ENCODE measurements around the gene PGS1. TPM values are rescaled to one million over a fixed set of nuclear protein-coding genes. Genes with fewer than 3 reads are reported as not detected.

PGS1 gene
- total RNA-seq, 1 donor from 2014 or later = 59.3 TPM

DNA sequence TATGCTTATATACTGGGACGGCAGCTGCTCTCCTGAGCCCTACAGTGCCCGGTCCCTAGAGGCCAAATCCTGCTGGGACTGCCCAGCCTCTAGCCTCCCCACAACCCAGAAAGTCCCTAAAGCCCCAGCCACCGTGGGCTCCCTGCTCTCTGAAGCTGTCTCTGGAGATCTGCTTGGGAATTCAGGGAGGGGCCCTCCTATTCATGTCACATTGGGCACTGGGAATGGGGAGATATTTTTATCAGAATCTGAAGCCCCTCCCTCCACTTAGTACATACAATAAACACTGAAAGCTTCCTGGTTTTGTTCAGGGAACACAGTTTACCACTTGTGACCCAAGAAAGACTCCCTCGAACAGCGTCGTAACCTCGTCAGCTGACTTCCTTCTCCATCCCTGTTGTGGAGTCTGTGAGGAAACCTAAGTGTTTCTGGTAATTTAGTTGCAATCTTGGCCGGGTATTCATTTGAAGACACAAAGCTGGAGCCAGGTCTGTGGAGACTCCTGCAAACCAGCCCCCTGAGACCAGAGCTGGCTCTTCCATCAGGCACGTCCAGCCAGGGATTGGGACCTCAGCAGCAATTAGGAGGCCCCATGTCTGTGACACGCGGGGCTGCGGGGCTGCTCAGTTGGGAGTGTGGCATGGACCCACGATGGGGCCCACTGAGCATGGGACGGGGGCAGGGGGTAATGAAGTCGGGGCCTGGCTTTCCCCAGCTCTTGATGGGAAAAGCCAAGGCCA is 38.5 kb downstream of the PGS1 start:
- no peak for DNase-seq (ENCODE audit: low spot score)
- intact Hi-C loops (cut with micrococcal nuclease) = no loop called here

GRCh38 chr17:78417531-78417909 is 39.1 kb downstream of the PGS1 start:
- H3K27ac Mint-ChIP-seq = peak overlapping the region; percentile 3
- peaks cover 71% of the 10 kb centered on the region for H3K36me3 Mint-ChIP-seq (ENCODE audit: low read depth)
- no peak for DNase-seq (ENCODE audit: low spot score)
- H3K27me3 Mint-ChIP-seq (ENCODE audit: low read depth) = no peaks in the 10 kb centered on the region
- H3K4me1 Mint-ChIP-seq (ENCODE audit: low read depth) = peaks cover 57% of the 10 kb centered on the region
- H3K4me3 Mint-ChIP-seq (ENCODE audit: low read depth) = no peak overlapping the region
- no peaks in the 10 kb centered on the region for H3K9me3 Mint-ChIP-seq
- intact Hi-C loops (cut with micrococcal nuclease) = no loop called here

More for the DNA sequence above, 38.5 kb downstream of the PGS1 start:
- H3K27me3 Mint-ChIP-seq (ENCODE audit: low read depth) = no peaks in the 10 kb centered on the region
- peaks cover 61% of the 10 kb centered on the region for H3K4me1 Mint-ChIP-seq (ENCODE audit: low read depth)
- peaks cover 71% of the 10 kb centered on the region for H3K36me3 Mint-ChIP-seq (ENCODE audit: low read depth)
- peak overlapping the region; percentile 53 for H3K27ac Mint-ChIP-seq
- no peaks in the 10 kb centered on the region for H3K9me3 Mint-ChIP-seq
- H3K4me3 Mint-ChIP-seq (ENCODE audit: low read depth) = no peak overlapping the region

DNA sequence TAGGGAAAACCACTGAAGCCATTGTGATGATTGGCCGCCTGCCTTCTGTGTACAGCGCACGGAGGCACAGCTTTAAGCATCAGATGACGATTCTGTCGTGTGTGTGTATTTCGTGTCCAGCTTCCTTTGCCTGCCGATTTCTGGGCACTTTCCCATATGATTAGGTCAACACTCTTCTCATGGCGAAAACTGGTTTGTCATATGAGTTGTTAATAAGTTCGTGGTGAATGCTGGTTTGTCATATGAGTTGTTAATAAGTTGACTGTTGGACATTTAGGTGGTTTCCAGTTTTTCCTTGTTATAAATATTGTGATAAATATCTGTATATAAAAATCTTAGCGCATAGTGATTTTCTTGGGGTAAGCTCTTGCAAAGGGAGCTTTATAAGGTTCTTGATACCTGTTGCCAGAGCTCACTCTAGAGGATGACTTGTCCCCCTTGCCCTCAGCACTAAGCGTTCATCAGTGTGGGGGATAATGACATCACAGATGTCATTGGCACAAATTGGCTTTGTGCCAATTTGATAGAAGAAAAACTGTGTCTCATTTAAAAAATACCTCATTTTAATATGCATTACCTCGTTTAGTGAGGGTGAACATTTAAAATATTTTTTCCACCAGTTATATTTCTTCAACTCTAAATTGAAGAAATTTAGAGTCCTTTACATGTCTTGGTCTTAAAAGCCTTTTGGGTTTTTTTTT is 40.0 kb downstream of the PGS1 start:
- intact Hi-C loops (cut with micrococcal nuclease) = no loop called here
- H3K27ac Mint-ChIP-seq = no peak overlapping the region
- peaks cover 48% of the 10 kb centered on the region for H3K4me1 Mint-ChIP-seq (ENCODE audit: low read depth)
- no peak overlapping the region for H3K4me3 Mint-ChIP-seq (ENCODE audit: low read depth)
- no peaks in the 10 kb centered on the region for H3K27me3 Mint-ChIP-seq (ENCODE audit: low read depth)
- H3K36me3 Mint-ChIP-seq (ENCODE audit: low read depth) = peaks cover 66% of the 10 kb centered on the region
- no peaks in the 10 kb centered on the region for H3K9me3 Mint-ChIP-seq
- no peak for DNase-seq (ENCODE audit: low spot score)

- Mint-ChIP-seq H3K4me1 (ENCODE audit: low read depth) (peaks cover 30% of the 10 kb centered on the region), H3K9me3 (no peaks in the 10 kb centered on the region)
Observed at GRCh38 chr17:78419970-78420815, 41.7 kb downstream of the PGS1 start.

DNA sequence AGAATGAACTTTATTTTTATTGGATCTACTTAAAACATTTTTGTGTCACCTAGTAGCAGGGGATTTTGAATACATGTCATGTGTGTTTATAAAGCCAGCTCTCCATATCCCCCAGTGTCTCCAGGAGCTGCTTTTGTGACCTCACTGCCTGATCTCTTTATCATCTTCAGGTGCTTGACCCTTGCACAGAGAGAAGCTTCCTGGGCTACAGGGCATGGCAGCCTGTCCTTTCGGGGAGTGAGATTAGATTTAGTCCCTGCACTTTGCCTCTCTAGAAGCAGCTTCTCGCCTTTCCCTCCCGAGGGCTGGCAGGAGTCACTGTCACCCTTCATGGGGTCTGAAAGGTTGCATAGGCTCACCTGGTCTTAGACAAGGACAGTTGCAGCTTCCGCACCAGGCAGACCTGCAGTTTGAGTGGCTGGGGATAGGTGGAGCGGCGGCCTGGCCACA is 42.7 kb downstream of the PGS1 start:
- Mint-ChIP-seq H3K36me3 (ENCODE audit: low read depth) (peaks cover 61% of the 10 kb centered on the region), H3K4me3 (ENCODE audit: low read depth) (no peak overlapping the region), H3K4me1 (ENCODE audit: low read depth) (peaks cover 24% of the 10 kb centered on the region), H3K27me3 (ENCODE audit: low read depth) (no peaks in the 10 kb centered on the region), H3K27ac (peak overlapping the region; percentile 70), H3K9me3 (no peaks in the 10 kb centered on the region)
- DNase-seq (ENCODE audit: low spot score) = no peak
- intact Hi-C loops (cut with micrococcal nuclease) = loop anchor here (5.0 kb wide), 1 partner anchor 134 kb away; no protein-coding TSS in a partner anchor

More at GRCh38 chr17:78419970-78420815, 41.7 kb downstream of the PGS1 start:
- no peak for DNase-seq (ENCODE audit: low spot score)
- Mint-ChIP-seq H3K4me3 (ENCODE audit: low read depth) (no peak overlapping the region), H3K36me3 (ENCODE audit: low read depth) (peaks cover 66% of the 10 kb centered on the region), H3K27ac (peak overlapping the region; percentile 70), H3K27me3 (ENCODE audit: low read depth) (no peaks in the 10 kb centered on the region)
- intact Hi-C loops (cut with micrococcal nuclease) = loop anchor here (5.0 kb wide), 1 partner anchor 133 kb away; no protein-coding TSS in a partner anchor

DNA sequence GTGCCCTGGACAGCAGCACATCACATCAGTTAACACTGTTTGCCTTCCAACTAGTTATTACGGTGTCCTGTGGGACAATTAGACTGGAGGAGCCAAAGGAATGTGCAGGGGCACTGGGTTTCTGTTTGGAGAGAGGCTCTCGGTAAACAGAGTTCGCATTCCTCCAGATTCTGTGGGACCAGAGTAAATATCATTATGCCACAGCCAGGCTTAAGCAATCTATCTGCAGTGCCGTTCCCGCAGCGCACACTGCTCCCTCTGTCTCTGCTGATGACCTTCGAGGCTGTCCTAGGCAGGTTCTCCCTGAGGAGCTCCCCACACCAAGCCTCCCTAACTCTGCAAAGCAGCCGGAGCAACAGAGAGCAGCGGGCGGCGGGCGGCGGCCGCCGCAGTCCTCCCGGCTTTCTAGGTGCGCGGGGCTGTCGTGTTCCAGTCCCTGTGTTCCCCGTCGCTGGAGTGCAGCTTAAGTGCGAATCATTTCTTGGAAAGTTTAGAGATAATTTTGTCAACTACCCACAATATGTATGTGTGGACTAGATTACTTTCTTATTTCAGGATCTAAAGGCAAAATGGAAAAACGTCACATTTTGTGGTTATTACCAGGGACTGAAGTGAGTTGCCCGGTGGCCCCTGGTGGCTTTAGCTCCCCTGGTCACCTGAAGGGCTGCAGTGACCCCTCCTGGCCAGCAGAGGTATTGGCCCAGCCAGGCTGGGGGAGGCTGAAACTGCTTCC is 43.3 kb downstream of the PGS1 start:
- Mint-ChIP-seq H3K27ac (peak overlapping the region; percentile 71), H3K27me3 (ENCODE audit: low read depth) (no peaks in the 10 kb centered on the region), H3K36me3 (ENCODE audit: low read depth) (peaks cover 56% of the 10 kb centered on the region), H3K9me3 (no peaks in the 10 kb centered on the region), H3K4me1 (ENCODE audit: low read depth) (peaks cover 21% of the 10 kb centered on the region), H3K4me3 (ENCODE audit: low read depth) (no peak overlapping the region)
- peak; percentile 61 for DNase-seq (ENCODE audit: low spot score)
- intact Hi-C loops (cut with micrococcal nuclease) = loop anchor here (1.0 to 5.0 kb wide), 2 partner anchors 61 to 134 kb away; partner anchors contain the start of gene SOCS3

GRCh38 chr17:78422267-78422605 is 43.8 kb downstream of the PGS1 start:
- Mint-ChIP-seq H3K27me3 (ENCODE audit: low read depth) (no peaks in the 10 kb centered on the region), H3K27ac (no peak overlapping the region), H3K36me3 (ENCODE audit: low read depth) (peaks cover 55% of the 10 kb centered on the region), H3K4me3 (ENCODE audit: low read depth) (no peak overlapping the region), H3K9me3 (no peaks in the 10 kb centered on the region), H3K4me1 (ENCODE audit: low read depth) (peaks cover 16% of the 10 kb centered on the region)
- intact Hi-C loops (cut with micrococcal nuclease) = loop anchor here (1.0 to 5.0 kb wide), 2 partner anchors 62 to 135 kb away; partner anchors contain the start of gene SOCS3
- DNase-seq (ENCODE audit: low spot score) = no peak

GRCh38 chr17:78422872-78423588 is 44.6 kb downstream of the PGS1 start:
- Mint-ChIP-seq H3K4me3 (ENCODE audit: low read depth) (no peak overlapping the region), H3K4me1 (ENCODE audit: low read depth) (peaks cover 15% of the 10 kb centered on the region), H3K36me3 (ENCODE audit: low read depth) (peaks cover 53% of the 10 kb centered on the region), H3K27ac (no peak overlapping the region), H3K9me3 (no peaks in the 10 kb centered on the region), H3K27me3 (ENCODE audit: low read depth) (no peaks in the 10 kb centered on the region)
- intact Hi-C loops (cut with micrococcal nuclease) = loop anchor here (1.0 to 5.0 kb wide), 2 partner anchors 63 to 136 kb away; partner anchors contain the start of gene SOCS3
- DNase-seq (ENCODE audit: low spot score) = no peak

DNA sequence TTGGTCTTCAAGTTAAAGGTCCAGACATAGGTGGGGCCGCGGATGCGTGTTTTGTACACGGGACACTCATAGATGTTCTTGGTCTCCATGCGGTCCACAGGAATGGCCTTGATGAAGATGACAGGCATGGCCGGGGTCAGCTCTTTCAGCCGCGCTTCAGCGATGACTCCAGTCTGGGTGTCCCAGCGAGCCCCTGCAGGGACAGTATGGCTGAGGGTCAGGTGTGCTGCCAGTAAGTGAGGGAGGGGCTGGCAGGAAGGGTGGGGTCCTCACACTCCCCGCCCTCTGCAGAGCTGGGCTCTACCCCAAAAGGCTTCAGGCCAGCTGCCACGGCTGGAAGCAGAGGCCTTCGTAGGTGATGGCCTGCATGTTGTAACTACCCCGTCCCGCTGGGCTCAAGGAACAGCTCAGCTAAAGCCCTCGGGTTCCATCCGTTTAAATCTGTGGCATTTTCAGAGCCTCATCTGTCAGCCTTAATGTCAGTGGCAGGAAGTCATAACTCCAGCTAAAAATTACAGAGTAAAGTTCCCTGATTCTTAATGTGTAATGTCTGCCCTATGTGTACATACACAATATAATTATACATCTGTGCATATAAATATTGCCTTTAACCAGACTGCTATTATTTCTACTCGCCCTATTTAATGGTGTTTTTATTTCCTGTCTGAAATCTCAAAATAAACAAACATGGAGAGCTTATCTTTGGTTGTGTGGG is 45.7 kb downstream of the PGS1 start:
- Mint-ChIP-seq H3K4me3 (ENCODE audit: low read depth) (no peak overlapping the region), H3K27me3 (ENCODE audit: low read depth) (no peaks in the 10 kb centered on the region), H3K36me3 (ENCODE audit: low read depth) (peaks cover 60% of the 10 kb centered on the region), H3K9me3 (no peaks in the 10 kb centered on the region), H3K4me1 (ENCODE audit: low read depth) (peaks cover 15% of the 10 kb centered on the region), H3K27ac (no peak overlapping the region)
- DNase-seq (ENCODE audit: low spot score) = no peak
- intact Hi-C loops (cut with micrococcal nuclease) = loop anchor here (5.0 kb wide), 1 partner anchor 137 kb away; no protein-coding TSS in a partner anchor

GRCh38 chr17:78425429-78425828 is 47.0 kb downstream of the PGS1 start:
- Mint-ChIP-seq H3K9me3 (no peaks in the 10 kb centered on the region), H3K36me3 (ENCODE audit: low read depth) (peaks cover 59% of the 10 kb centered on the region), H3K27me3 (ENCODE audit: low read depth) (no peaks in the 10 kb centered on the region), H3K27ac (no peak overlapping the region), H3K4me1 (ENCODE audit: low read depth) (peaks cover 13% of the 10 kb centered on the region), H3K4me3 (ENCODE audit: low read depth) (no peak overlapping the region)
- no peak for DNase-seq (ENCODE audit: low spot score)
- intact Hi-C loops (cut with micrococcal nuclease) = no loop called here

DNA sequence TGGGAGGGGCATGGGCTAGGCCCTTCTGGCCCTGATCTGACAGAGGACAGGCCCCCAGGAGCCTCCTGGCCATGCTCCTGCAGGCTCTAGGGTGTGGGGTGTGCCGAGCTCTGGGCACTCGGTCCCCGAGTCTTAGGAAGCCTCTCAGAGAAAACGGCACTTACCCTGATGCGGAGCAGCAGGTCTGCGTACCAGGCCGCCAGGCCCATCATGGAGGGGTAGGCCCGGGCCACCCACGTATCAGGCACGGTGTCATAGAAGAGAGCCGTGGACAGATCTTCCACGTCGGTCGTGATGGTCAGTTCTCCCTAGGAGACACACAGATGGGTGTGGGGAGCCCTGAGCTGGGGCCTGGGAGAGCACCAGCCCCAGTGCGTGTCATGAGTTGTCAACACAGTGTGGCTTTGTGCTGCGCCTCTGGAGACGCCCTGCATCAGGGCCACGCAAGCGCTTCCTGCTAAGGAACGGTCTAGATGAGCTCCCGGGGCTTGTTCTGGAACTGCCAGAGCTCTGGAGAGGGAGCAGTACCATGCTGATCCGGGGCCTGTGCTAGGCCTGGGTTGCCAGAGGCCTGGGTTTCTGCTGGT is 47.9 kb downstream of the PGS1 start:
- peaks cover 6% of the 10 kb centered on the region for H3K4me1 Mint-ChIP-seq (ENCODE audit: low read depth)
- no peaks in the 10 kb centered on the region for H3K9me3 Mint-ChIP-seq
- no peaks in the 10 kb centered on the region for H3K27me3 Mint-ChIP-seq (ENCODE audit: low read depth)
- DNase-seq (ENCODE audit: low spot score) = no peak
- H3K36me3 Mint-ChIP-seq (ENCODE audit: low read depth) = peaks cover 50% of the 10 kb centered on the region
- no peak overlapping the region for H3K4me3 Mint-ChIP-seq (ENCODE audit: low read depth)
- H3K27ac Mint-ChIP-seq = no peak overlapping the region
- intact Hi-C loops (cut with micrococcal nuclease) = no loop called here

Data from activated T-helper 2 cell treated with anti-CD3 and anti-CD28 coated beads, Interferon-gamma antibody, Interleukin-2, Interleukin-4, amounts not matched to agents 10 μg/mL and 5 μg/mL and 100 μg/mL, durations not matched to agents 14 hours and 24 hours and 36 hours (primary cell).